T-helper 2 cell treated with Interferon-gamma antibody and Interleukin-4, amounts not matched to agents 5 μg/mL and 100 μg/mL, for 36 hours (primary cell): ENCODE data around the gene CTSD.

ENCODE experiments used
- DNase-seq: peaks from one replicate; pipeline ENCODE4 v3.0.0; 2021; ENCODE audit warnings: low spot score
- H3K27ac Mint-ChIP-seq: one replicate; pipeline ENCODE4 v1.8.0; 2021; ENCODE audit warnings: mild to moderate bottlenecking, mixed read lengths
- H3K27me3 Mint-ChIP-seq: one replicate; pipeline ENCODE4 v1.8.0; 2021; ENCODE audit warnings: low read depth, mixed read lengths
- H3K36me3 Mint-ChIP-seq: one replicate; pipeline ENCODE4 v1.8.0; 2021; ENCODE audit warnings: low read depth, mixed read lengths
- H3K4me1 Mint-ChIP-seq: one replicate; pipeline ENCODE4 v1.8.0; 2021; ENCODE audit warnings: low read depth, mixed read lengths
- H3K4me3 Mint-ChIP-seq: one replicate; pipeline ENCODE4 v1.8.0; 2022; ENCODE audit warnings: mild to moderate bottlenecking, moderate library complexity, mixed read lengths
- H3K9me3 Mint-ChIP-seq: one replicate; pipeline ENCODE4 v1.8.0; 2021; ENCODE audit warnings: mixed read lengths

CTSD gene

DNA sequence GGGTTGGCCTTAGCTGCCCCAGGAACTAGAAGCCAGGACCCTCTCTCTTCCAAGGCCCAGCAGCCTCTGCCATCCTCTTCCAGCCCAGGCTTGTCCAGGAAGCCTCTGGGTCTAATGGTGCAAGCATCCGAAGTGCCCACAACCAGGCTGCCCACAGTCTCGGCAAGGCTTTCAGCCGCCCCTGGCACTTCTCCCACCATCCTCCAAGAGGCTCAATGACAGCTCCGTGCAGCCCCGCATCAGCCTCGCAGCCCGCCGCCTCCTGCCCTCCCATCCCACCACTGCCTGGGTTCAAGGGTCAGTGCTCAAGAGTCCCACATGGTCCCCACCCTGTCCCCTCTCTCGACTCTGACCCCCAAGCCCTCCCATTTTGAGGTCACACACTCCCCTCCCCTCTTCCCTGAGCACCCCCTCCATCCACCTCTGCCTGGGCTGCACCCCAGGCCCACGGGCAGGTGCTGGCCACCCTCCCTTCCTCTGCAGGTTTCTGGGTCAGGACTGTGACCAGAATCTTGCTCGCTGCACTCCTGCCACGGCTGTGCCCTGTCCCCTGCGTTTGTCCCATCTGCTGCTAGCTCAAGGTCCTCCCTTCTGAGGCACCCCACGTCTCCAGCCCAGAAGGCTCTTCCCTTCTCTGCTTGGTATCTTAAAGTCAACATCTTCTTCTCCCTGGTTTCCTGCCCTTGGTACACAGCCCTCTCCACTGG, 30.6 kb downstream of the CTSD start:
- H3K36me3 Mint-ChIP-seq, result no peaks in the 10 kb centered on the region
- peaks cover 27% of the 10 kb centered on the region for H3K9me3 Mint-ChIP-seq
- H3K27ac Mint-ChIP-seq, result no peak overlapping the region
- H3K4me1 Mint-ChIP-seq, result peaks cover 9% of the 10 kb centered on the region
- DNase-seq, result no peak
- peaks cover 17% of the 10 kb centered on the region for H3K27me3 Mint-ChIP-seq
- H3K4me3 Mint-ChIP-seq, result no peak overlapping the region

DNA sequence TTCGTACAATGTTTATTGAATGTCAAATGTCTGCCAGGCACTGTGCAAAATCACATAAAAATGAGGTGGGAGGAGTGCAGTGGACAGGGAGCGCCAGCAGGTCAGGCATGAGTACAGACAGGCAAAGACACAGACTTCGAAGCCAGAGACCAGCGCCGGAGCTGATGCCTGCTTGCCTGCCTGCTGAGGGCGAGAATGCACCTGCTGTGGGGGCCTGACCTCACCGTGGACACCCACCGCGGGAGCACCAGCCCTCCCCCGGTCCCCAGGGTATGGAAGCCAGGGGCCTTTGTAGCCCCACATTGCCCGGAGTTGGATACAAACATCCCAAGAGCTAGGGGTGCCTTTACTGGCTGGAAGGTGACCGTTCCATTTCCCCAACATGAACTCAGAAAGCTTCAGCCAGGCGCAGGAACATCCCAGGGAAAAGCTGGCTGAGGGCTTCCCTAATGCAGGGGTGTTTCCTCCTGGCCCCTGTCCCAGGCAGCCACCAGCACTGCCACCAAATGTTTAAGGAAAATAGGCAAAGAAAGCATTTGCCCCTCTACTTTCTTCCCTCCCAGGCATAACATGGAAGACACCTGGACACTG, 31.2 kb downstream of the CTSD start:
- Mint-ChIP-seq H3K27me3 (peaks cover 23% of the 10 kb centered on the region), H3K4me3 (no peak overlapping the region), H3K9me3 (peaks cover 20% of the 10 kb centered on the region), H3K27ac (no peak overlapping the region), H3K36me3 (no peaks in the 10 kb centered on the region), H3K4me1 (peaks cover 9% of the 10 kb centered on the region)
- no peak for DNase-seq

DNA sequence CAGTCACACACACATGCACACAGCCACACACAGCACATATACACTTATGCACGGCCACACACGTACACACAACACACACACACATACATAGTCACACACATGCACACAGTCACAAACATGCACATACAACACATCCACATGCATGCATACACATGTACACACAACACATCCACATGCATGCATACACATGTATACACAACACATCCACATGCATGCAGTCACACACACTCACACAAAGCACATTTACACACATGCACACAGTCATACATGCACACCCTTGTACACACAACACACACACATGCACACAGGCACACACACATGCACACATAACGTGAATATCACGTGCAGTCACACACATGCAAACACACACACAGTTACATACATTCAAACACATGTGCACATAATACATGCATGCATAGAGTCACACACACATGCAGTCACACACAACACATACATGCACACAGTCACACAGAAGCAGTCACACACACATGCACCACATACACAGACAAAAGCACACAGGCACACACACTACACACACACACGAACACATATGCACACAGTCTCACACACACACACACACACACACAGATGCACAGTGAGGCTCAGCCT, 32.2 kb downstream of the CTSD start:
- no peak for DNase-seq
- Mint-ChIP-seq H3K4me3 (no peak overlapping the region), H3K9me3 (peaks cover 16% of the 10 kb centered on the region), H3K4me1 (peaks cover 9% of the 10 kb centered on the region), H3K27me3 (peaks cover 27% of the 10 kb centered on the region), H3K27ac (no peak overlapping the region), H3K36me3 (no peaks in the 10 kb centered on the region)

DNA sequence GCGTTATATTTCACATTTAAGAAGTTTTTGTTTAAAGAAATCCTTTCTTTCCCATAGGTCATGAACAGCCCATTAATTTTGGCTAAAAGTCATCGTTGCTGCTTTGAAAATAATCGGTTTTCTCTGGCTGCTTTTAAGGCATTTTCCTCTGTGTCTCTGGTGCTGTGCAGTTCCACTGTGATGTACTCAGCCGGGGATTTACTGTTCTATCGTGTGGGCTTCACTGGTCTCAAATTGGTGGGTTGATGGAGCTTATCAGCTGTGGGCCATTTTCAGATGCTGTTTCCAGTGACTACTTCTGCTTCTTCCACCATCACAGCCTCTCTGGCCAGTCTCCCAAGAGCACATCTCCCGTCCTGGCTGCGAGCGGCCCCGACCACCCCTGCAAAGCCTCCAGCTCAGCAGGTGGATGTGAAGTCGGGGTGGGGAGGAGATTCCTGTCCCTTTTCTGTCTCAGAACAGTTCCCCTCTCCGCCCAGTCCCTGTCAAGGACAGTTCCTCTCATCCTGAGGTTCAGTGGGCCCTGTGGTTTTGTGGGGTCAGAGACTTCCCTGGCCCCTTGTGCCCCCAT, 33.6 kb downstream of the CTSD start:
- DNase-seq, result no peak
- Mint-ChIP-seq H3K9me3 (peaks cover 9% of the 10 kb centered on the region), H3K27ac (no peak overlapping the region)

GRCh38 chr11:1729692-1730011, 34.1 kb downstream of the CTSD start:
- Mint-ChIP-seq H3K36me3 (no peaks in the 10 kb centered on the region), H3K9me3 (peaks cover 9% of the 10 kb centered on the region), H3K27ac (no peak overlapping the region), H3K4me3 (no peak overlapping the region), H3K4me1 (peaks cover 9% of the 10 kb centered on the region), H3K27me3 (peaks cover 31% of the 10 kb centered on the region)
- no peak for DNase-seq

More for the DNA sequence above, 33.6 kb downstream of the CTSD start:
- Mint-ChIP-seq H3K4me1 (peaks cover 9% of the 10 kb centered on the region), H3K36me3 (no peaks in the 10 kb centered on the region), H3K27me3 (peaks cover 31% of the 10 kb centered on the region), H3K4me3 (no peak overlapping the region)

DNA sequence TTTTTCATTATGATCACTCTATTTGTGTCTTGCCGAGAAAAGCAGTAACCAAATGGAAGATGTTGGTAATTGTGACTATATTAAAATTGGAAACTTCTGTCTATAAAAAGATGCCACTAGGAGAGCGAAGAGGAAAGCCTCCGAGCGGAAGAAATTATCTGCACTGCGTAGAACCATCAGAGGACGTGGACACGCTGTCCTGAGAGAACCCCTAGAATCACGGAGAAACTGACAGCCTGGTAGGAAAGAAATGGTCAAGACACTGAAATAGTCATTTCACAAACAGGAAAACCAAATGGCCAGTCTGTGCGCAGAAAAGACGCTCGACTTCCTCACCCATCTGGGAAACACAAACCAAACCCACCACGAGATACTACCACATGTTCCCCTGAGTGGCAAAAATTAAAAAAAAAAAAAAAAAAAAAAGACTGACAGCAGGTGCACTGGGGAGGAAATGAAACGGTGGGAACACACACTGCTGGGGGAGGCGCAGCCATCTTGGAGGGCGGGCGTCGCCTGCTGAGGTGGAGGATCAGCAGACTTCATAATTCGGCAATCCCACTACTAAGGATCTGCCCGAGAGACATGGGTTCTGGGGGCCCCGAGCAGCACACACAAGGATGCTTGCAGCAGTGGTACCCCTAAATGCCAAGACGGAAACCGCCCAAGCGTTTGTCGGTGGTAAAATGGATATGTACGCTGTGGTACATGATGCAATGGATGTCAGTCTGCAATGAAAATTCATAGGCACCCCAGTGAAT, 34.6 kb downstream of the CTSD start:
- H3K4me1 Mint-ChIP-seq, result peaks cover 9% of the 10 kb centered on the region
- H3K4me3 Mint-ChIP-seq, result peak overlapping the region; percentile 45

GRCh38 chr11:1728301-1728700, 35.4 kb downstream of the CTSD start:
- peaks cover 7% of the 10 kb centered on the region for H3K4me1 Mint-ChIP-seq
- H3K27me3 Mint-ChIP-seq, result peaks cover 29% of the 10 kb centered on the region
- H3K27ac Mint-ChIP-seq, result no peak overlapping the region

More for the DNA sequence above, 34.6 kb downstream of the CTSD start:
- H3K27me3 Mint-ChIP-seq, result peaks cover 31% of the 10 kb centered on the region
- H3K9me3 Mint-ChIP-seq, result peaks cover 9% of the 10 kb centered on the region
- no peaks in the 10 kb centered on the region for H3K36me3 Mint-ChIP-seq
- DNase-seq, result no peak
- H3K27ac Mint-ChIP-seq, result no peak overlapping the region

GRCh38 chr11:1727861-1728260, 35.9 kb downstream of the CTSD start:
- Mint-ChIP-seq H3K27ac (no peak overlapping the region), H3K4me3 (no peak overlapping the region), H3K36me3 (no peaks in the 10 kb centered on the region), H3K27me3 (peaks cover 32% of the 10 kb centered on the region), H3K9me3 (peaks cover 9% of the 10 kb centered on the region), H3K4me1 (peaks cover 7% of the 10 kb centered on the region)
- no peak for DNase-seq

More at GRCh38 chr11:1728301-1728700, 35.4 kb downstream of the CTSD start:
- Mint-ChIP-seq H3K36me3 (no peaks in the 10 kb centered on the region), H3K4me3 (no peak overlapping the region), H3K9me3 (peaks cover 9% of the 10 kb centered on the region)
- no peak for DNase-seq

DNA sequence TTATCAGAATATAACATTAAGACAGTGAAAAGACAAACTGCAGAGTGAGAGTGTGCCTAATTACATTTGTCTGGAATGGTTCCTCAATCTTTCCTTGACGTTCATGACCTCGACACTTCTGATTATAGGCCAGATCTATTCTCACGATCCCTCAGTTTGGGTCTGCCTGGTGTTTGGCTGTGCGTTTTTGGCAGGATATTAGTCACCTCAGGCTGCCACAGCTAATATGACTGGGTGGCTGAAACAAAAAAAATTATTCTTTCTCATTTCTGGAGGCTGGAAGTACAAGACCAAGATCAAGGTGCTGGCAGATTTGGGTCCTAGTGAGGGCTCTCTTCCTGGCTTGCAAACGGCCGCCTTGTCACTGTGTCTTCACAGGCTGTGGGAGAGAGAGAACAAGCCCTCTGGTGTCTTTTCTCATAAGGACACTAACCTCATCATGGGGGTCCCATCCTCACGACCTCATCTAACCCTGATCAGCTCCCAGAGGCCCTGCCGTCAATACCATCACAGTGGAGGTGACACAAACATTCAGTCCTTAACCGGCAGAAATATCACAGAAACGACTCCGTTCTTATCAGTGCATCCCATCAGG, 36.5 kb downstream of the CTSD start:
- Mint-ChIP-seq H3K4me1 (peaks cover 7% of the 10 kb centered on the region), H3K27me3 (peaks cover 36% of the 10 kb centered on the region), H3K4me3 (no peak overlapping the region), H3K36me3 (no peaks in the 10 kb centered on the region), H3K27ac (no peak overlapping the region), H3K9me3 (peaks cover 9% of the 10 kb centered on the region)
- no peak for DNase-seq

DNA sequence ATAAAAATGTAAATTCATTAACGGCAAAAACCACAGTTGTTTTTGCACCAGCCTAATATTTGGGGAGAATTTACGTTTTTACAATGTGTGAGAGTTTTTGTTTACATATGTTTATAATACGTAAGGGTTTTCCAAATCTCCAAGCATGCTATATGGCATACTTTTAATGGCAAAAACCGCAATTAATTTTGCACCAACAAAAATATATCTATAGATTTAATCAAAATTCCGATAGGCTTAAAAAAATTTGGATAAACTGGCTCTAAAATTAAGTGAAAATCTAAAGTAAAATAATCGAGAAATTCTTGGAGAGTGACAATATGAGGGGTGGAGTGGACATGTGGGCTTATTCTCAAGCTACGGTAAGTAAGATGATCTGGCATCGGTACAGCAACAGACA, 43.9 kb downstream of the CTSD start:
- Mint-ChIP-seq H3K36me3 (no peaks in the 10 kb centered on the region), H3K4me1 (no peaks in the 10 kb centered on the region), H3K27ac (no peak overlapping the region), H3K4me3 (no peak overlapping the region), H3K9me3 (no peaks in the 10 kb centered on the region), H3K27me3 (peaks cover 9% of the 10 kb centered on the region)
- no peak for DNase-seq

DNA sequence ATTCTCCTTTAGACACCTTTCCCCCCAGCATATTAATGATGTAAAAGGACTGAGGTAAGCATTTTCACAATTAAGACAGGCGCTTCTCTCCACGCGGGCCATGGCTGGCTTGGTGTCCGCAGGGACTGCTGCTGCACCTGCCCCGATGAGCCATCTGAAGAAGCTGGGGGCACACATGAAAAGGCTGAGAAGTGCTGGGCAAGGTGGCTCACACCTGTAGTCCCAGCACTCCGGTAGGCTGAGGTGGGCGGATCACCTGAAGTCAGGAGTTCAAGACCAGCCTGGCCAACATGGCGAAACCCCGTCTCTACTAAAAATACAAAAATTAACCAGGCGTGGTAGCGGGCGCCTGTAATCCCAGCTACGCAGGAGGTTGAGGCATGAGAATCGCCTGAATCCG, 45.4 kb downstream of the CTSD start:
- H3K4me1 Mint-ChIP-seq, result no peaks in the 10 kb centered on the region
- H3K9me3 Mint-ChIP-seq, result no peaks in the 10 kb centered on the region
- H3K27me3 Mint-ChIP-seq, result peaks cover 9% of the 10 kb centered on the region
- H3K36me3 Mint-ChIP-seq, result no peaks in the 10 kb centered on the region
- no peak overlapping the region for H3K4me3 Mint-ChIP-seq
- H3K27ac Mint-ChIP-seq, result no peak overlapping the region
- no peak for DNase-seq

GRCh38 chr11:1717745-1718144, 46.0 kb downstream of the CTSD start:
- no peak overlapping the region for H3K27ac Mint-ChIP-seq
- H3K27me3 Mint-ChIP-seq, result peaks cover 5% of the 10 kb centered on the region
- DNase-seq, result no peak
- no peaks in the 10 kb centered on the region for H3K9me3 Mint-ChIP-seq
- no peak overlapping the region for H3K4me3 Mint-ChIP-seq
- H3K4me1 Mint-ChIP-seq, result no peaks in the 10 kb centered on the region
- no peaks in the 10 kb centered on the region for H3K36me3 Mint-ChIP-seq

DNA sequence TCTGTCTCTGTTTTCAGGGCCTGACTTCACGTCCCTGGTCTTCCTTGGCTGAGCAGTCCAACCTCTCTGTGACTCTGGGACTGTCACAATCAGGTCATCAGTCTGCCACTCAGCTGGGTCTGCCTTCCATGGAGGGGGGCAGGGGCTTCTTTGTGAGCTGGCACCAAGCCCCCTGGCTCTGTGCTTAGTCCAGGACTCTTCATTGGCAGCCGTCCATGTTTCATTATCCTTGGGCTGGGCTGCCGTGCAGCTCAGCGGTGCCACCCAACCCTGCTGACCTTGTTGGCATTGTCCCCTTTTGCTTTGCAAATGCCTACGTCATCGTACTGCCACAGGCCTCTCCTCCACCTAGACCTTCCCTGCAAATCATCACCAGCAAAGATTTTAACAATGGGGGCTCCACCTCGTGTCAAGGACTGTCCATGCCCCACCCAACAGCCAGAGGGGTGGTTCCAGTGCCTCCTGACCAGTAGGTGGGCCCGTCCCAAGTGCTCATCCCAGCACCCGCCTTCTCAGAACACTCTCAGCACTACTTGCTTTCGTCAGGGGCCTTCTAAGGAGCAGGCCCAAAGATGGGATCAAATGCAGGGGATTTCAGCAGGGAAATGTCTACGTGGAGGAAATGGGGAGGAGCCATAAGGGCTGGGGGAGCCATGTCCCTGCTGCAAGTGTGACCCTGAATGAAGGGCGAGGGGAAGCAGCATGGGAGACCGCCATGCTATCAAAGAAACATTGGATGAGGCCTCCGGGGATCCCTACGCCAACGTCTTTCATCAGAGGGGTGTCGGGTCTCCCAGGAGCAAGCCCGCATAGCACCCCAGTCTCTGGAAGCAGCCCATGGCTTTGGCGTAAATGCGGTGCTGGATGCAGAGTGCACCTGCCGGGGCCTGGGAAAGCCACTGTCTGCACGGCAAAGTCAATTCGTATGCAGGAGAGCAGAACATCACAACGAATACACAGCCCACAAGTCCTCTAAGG, 48.5 kb downstream of the CTSD start:
- Mint-ChIP-seq H3K4me1 (no peaks in the 10 kb centered on the region), H3K36me3 (no peaks in the 10 kb centered on the region), H3K27me3 (peaks cover 6% of the 10 kb centered on the region), H3K4me3 (no peak overlapping the region), H3K27ac (no peak overlapping the region), H3K9me3 (no peaks in the 10 kb centered on the region)
- DNase-seq, result no peak
